Mucosa of descending colon (tissue), 3 donors: Measurements from ENCODE around the gene PURA. TPM values are rescaled to one million over a fixed set of nuclear protein-coding genes. Genes with fewer than 3 reads are reported as not detected.

Source experiments
- ATAC-seq: fragments of 200-7000 bp; cut with Tn5 transposase; one replicate; pipeline ENCODE4 v1.9.1; 2020; ENCODE audit warnings: mild to moderate bottlenecking, moderate library complexity
- DNase-seq, 3 donors: peaks; one replicate each; pipeline ENCODE4 v3.0.0-alpha.2; 2020
- H3K36me3 ChIP-seq: fragments of 200-600 bp; one replicate; pipeline ENCODE4 v1.8.0; 2021; ENCODE audit warnings: low read depth, mild to moderate bottlenecking
- H3K4me1 ChIP-seq: fragments of 200-600 bp; one replicate; pipeline ENCODE4 v1.8.0; 2021; ENCODE audit warnings: low read depth, mild to moderate bottlenecking
- H3K4me3 ChIP-seq: fragments of 200-600 bp; one replicate; pipeline ENCODE4 v1.8.0; 2021; ENCODE audit warnings: mild to moderate bottlenecking
- H3K9me3 ChIP-seq: fragments of 200-600 bp; one replicate; pipeline ENCODE4 v1.8.0; 2021; ENCODE audit warnings: mild to moderate bottlenecking
- intact Hi-C, 2 donors: fragments of 100-400 bp; cut with DNase I in 1 of 2; cut with micrococcal nuclease in 1 of 2; formaldehyde crosslinking; loops; one replicate each; pipeline versions ENCODE4 v1.11.0 to v1.11.1; 2022; cut with DNase I, micrococcal nuclease
- total RNA-seq, 3 donors: library from RNA; stranded (reverse); fragmentation: NEBNext Ultra II Directional in 2 of 3; extraction: Animal tissue kit (Norgen Biotek cat#: 25700) in 2 of 3; gene quantifications; one replicate each; pipeline versions ENCODE4 v1.2.1 to v1.2.4, GENCODE V29; 2021 to 2023
- TF ChIP-seq, protein P1 (sequence below): fragments of 200-600 bp; IDR thresholded peaks from one replicate; pipeline ENCODE4 v1.8.0; 2022; ENCODE audit warnings: antibody characterized with exemption, mild to moderate bottlenecking
- donor health status: DM: no; HTN: no; CAD: no; lungs with moderate emphysema.
- donor health status: DM: no; HTN: no; CAD: no.
- donor health status: DM: no; HTN: yes; CAD: no.

The PURA gene
- total RNA-seq, 3 donors from 2014 or later = 17.3 to 49.4 (median 18.4) TPM

DNA sequence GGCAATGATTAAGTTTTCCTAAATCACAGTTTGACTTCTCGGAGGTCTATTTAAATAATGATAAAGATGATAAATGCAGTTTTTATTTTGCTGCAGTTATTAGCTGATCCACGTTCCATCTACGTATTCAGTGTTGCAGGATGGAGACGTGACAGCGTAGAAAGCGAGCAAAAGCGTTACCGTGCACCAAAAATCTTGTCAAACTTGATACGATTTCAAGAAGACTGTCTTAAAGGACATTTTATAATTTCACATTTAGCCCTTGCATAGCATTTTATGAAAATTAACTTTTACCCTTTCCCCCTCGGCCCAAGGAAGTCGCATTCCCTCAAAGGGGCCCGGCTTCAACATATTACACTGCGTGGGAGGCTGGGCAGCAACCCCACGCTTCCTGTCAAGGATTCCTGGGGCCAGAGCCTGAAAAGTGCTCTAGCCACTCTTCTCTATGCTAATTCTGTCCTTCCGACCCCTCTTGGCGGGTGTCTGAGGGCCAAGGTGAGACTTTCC lies 7.1 kb upstream of the PURA start:
- Histone ChIP-seq H3K4me3 (peak overlapping the region; percentile 35), H3K9me3 (no peaks in the 10 kb centered on the region), H3K4me1 (peaks cover 13% of the 10 kb centered on the region), H3K36me3 (no peaks in the 10 kb centered on the region)
- TF ChIP-seq, protein P1, sequence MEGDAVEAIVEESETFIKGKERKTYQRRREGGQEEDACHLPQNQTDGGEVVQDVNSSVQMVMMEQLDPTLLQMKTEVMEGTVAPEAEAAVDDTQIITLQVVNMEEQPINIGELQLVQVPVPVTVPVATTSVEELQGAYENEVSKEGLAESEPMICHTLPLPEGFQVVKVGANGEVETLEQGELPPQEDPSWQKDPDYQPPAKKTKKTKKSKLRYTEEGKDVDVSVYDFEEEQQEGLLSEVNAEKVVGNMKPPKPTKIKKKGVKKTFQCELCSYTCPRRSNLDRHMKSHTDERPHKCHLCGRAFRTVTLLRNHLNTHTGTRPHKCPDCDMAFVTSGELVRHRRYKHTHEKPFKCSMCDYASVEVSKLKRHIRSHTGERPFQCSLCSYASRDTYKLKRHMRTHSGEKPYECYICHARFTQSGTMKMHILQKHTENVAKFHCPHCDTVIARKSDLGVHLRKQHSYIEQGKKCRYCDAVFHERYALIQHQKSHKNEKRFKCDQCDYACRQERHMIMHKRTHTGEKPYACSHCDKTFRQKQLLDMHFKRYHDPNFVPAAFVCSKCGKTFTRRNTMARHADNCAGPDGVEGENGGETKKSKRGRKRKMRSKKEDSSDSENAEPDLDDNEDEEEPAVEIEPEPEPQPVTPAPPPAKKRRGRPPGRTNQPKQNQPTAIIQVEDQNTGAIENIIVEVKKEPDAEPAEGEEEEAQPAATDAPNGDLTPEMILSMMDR = no peak
- intact Hi-C loops = no loop called here
- ATAC-seq (no peak), DNase-seq (no peak)

- intact Hi-C loops = no loop called here
- peak; percentile 97 for ATAC-seq
These were observed 6.4 kb upstream of the PURA start for GRCh38 chr5:140107312-140108092.

DNA sequence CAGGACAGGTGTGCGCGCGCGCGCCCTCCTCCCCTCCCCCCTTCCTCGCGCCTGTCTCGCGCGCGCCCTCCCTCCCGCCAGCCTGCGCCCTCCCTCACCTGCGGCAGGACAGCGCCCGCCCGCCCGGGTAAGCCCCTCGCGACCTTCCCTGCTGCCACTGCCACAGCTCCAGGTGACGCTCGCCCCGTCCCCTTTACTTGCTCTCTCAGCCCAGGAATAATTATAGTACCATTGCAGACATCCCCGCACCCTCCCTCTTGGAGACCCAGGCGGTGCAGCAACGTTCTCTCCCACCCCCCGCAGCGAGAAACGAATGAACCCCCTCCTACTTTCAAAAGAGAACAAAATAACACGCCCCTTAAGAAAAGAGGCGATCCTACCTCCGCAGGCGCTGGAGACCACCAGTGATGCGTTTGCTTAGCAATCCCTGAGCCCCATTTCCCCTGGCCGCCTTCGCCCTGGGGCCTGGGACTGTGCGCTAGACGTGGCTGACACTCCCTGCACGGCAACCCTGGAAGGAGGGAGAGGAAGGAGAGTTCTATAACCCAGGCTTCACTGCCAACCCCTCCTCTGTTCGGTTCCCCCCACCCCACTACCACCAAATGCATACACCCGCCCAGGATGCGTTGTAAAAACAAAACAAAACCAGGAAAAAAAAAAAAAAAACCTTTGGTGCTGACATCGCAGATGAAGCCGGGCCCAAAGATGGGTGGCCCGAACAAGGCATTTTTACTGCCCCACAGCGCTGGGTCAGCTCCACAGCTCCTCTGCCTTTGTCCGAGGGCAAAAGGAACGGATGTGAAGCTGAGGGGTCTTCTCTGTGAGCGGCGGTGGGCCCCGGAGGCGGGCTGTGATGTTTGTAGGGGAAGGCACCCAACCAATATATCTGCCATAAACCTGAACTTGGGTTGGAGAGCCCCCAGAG lies 5.6 kb upstream of the PURA start:
- Histone ChIP-seq H3K4me3 (peak overlapping the region; percentile 35), H3K4me1 (peaks cover 21% of the 10 kb centered on the region), H3K9me3 (no peaks in the 10 kb centered on the region), H3K36me3 (no peaks in the 10 kb centered on the region)
- peak; percentile 70 to 90 (median 72) for DNase-seq
- peak; percentile 30 for ATAC-seq
- intact Hi-C loops = no loop called here
- TF ChIP-seq, protein P1 = no peak

More at GRCh38 chr5:140107312-140108092, 6.4 kb upstream of the PURA start:
- peak overlapping the region; percentile 35 for H3K4me3 ChIP-seq
- TF ChIP-seq, protein P1 = no peak
- H3K4me1 ChIP-seq = peaks cover 13% of the 10 kb centered on the region
- peak; percentile 94 to 97 (median 96) for DNase-seq
- H3K9me3 ChIP-seq = no peaks in the 10 kb centered on the region
- H3K36me3 ChIP-seq = no peaks in the 10 kb centered on the region

DNA sequence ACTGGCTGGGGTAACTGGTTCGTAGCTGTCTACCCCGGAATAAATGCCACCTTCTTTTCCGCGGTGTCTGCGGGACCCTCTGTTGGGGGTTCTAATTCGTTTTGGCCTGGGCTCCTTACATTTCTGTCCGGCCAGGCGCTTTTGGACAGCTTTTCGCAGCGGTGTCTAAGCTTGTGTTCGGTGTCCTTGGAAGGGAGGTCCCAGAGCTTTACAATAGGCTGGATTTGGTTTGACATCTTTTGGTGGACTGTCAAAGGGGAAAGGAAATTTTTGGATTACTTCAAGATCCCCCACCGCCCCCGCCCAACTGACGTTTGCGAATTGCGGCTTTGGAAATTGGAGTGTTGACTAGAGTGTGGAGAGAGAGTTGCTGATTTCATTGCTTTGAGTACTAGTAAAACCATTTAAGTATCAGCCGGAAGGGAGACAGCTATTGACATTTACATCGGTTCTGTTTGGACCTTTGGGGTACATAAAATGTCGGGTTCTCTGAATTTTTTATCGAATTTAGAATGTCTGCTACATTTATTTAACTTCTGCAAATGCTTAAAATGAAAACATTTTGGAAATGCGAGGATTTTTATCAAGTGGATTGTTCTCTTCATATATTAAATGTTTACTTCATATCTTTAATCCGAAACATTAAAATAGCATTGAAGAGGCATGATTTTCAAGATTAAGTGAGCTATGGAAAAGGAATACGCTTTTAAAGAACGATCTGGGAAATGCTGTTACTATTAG lies 4.7 kb upstream of the PURA start:
- TF ChIP-seq, protein P1 = no peak
- ATAC-seq = no peak
- Histone ChIP-seq H3K4me1 (peaks cover 21% of the 10 kb centered on the region), H3K9me3 (no peaks in the 10 kb centered on the region), H3K36me3 (no peaks in the 10 kb centered on the region), H3K4me3 (no peak overlapping the region)
- DNase-seq = peak in 2 of 3 donors; percentile 34 to 43
- intact Hi-C loops = no loop called here
